ENCODE results near the gene DCPS.

DCPS gene

GRCh38 chr11:126346586-126346940, 42.7 kb downstream of the DCPS start:
- TF ChIP-seq TCF12 (IDR thresholded peaks at IDR 0.05; ENCODE audit: low read depth) (no peak), ZBTB7A (IDR thresholded peaks at IDR 0.05; ENCODE audit: low read depth) (no peak), EP300 (IDR thresholded peaks at IDR 0.05; ENCODE audit: borderline replicate concordance) (no peak), RAD21 (IDR thresholded peaks at IDR 0.05; ENCODE audit: low read depth) (no peak), CREB1 (IDR thresholded peaks at IDR 0.05; ENCODE audit: low read depth) (no peak), NFIC (IDR thresholded peaks at IDR 0.05) (no peak), EGR1 (IDR thresholded peaks at IDR 0.05) (no peak), REST (IDR thresholded peaks at IDR 0.05; ENCODE audit: low read depth) (no peak), FOXM1 (IDR thresholded peaks at IDR 0.05; ENCODE audit: borderline replicate concordance, low read depth) (no peak), CEBPB (IDR thresholded peaks at IDR 0.05) (no peak), YY1 (IDR thresholded peaks at IDR 0.05; ENCODE audit: low read depth) (no peak), TAF1 (IDR thresholded peaks at IDR 0.05; ENCODE audit: low read depth) (no peak), TEAD4 (IDR thresholded peaks at IDR 0.05) (no peak)
- TF ChIP-seq, protein P1, sequence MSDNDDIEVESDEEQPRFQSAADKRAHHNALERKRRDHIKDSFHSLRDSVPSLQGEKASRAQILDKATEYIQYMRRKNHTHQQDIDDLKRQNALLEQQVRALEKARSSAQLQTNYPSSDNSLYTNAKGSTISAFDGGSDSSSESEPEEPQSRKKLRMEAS (IDR thresholded peaks at IDR 0.05), result no peak
- TF ChIP-seq, protein P2, sequence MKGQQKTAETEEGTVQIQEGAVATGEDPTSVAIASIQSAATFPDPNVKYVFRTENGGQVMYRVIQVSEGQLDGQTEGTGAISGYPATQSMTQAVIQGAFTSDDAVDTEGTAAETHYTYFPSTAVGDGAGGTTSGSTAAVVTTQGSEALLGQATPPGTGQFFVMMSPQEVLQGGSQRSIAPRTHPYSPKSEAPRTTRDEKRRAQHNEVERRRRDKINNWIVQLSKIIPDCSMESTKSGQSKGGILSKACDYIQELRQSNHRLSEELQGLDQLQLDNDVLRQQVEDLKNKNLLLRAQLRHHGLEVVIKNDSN (IDR thresholded peaks at IDR 0.05), result no peak

- TF ChIP-seq NFIC (IDR thresholded peaks at IDR 0.05) (no peak), CREB1 (IDR thresholded peaks at IDR 0.05; ENCODE audit: low read depth) (no peak), RAD21 (IDR thresholded peaks at IDR 0.05; ENCODE audit: low read depth) (no peak), CEBPB (IDR thresholded peaks at IDR 0.05) (no peak), REST (IDR thresholded peaks at IDR 0.05; ENCODE audit: low read depth) (no peak), TCF12 (IDR thresholded peaks at IDR 0.05; ENCODE audit: low read depth) (no peak), EGR1 (IDR thresholded peaks at IDR 0.05) (no peak), YY1 (IDR thresholded peaks at IDR 0.05; ENCODE audit: low read depth) (no peak)
Measured at GRCh38 chr11:126347751-126348668, 44.1 kb downstream of the DCPS start.

DNA sequence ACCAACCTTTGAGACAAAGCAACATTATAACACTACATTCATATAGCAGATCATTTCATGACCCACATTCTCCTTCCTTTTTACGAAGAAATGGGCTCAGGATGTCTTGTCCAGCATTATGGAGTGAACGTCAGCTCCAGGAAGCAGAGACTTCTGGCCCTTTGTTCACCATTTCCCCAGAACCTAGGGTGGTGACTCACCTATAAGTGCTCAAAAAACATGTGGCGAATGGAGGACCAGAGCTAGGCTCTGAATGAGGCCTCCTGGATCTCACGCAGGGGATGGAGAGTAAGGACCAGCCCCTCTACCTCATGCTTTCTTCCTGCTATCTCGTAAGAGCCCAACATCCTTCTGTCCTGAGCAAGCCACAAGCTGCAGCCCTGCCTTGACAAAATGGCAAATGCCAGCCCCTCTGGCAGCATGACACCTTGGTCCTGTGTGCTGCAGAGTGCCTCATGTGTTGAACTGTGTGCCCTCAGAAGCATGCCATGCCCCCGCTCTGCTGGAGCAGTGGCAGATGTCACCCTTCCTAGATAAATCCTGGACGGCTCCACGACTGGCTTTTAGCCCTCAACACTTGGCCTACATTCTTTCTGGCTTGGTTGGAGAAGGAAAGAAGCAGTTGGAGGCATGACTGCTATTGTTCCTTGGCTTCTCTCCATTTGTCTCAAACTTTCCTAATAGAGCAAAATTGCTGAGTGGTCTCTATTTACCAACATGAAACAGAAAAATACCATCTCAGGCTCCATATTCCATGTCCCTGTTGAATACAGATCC, 45.1 kb downstream of the DCPS start:
- TF ChIP-seq REST (IDR thresholded peaks at IDR 0.05; ENCODE audit: low read depth) (no peak), CREB1 (IDR thresholded peaks at IDR 0.05; ENCODE audit: low read depth) (no peak), TCF12 (IDR thresholded peaks at IDR 0.05; ENCODE audit: low read depth) (no peak), EP300 (IDR thresholded peaks at IDR 0.05; ENCODE audit: borderline replicate concordance) (no peak)

DNA sequence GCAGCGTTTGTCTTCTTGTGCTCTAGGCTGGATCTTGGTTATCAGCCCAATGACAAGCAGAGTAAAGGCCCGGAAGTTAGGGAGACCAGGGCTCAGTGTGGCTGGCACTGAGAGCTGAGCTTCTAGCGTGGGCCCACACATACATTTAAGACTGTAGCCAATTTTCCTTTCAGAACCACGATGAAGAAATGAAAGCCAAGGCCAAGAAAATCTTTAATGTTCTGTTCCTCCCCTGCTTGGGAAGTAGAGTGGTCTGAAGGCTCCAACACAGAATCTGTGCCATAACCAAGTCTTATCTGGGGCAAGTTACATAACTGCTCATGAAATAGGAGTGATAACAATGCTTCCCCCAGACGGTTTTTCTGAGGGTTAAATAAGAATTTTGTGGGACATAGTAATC, 47.0 kb downstream of the DCPS start:
- no peak for TF ChIP-seq FOXM1 (IDR thresholded peaks at IDR 0.05; ENCODE audit: borderline replicate concordance, low read depth)
- TF ChIP-seq EP300 (IDR thresholded peaks at IDR 0.05; ENCODE audit: borderline replicate concordance), result no peak
- TF ChIP-seq CEBPB (IDR thresholded peaks at IDR 0.05), result no peak
- TF ChIP-seq, protein P1 (IDR thresholded peaks at IDR 0.05), result no peak
- no peak for TF ChIP-seq CREB1 (IDR thresholded peaks at IDR 0.05; ENCODE audit: low read depth)
- no peak for TF ChIP-seq EGR1 (IDR thresholded peaks at IDR 0.05)
- TF ChIP-seq REST (IDR thresholded peaks at IDR 0.05; ENCODE audit: low read depth), result no peak
- TF ChIP-seq TAF1 (IDR thresholded peaks at IDR 0.05; ENCODE audit: low read depth), result no peak
- no peak for TF ChIP-seq ZBTB7A (IDR thresholded peaks at IDR 0.05; ENCODE audit: low read depth)
- TF ChIP-seq, protein P2 (IDR thresholded peaks at IDR 0.05), result no peak
- TF ChIP-seq RAD21 (IDR thresholded peaks at IDR 0.05; ENCODE audit: low read depth), result no peak
- TF ChIP-seq TEAD4 (IDR thresholded peaks at IDR 0.05), result no peak
- no peak for TF ChIP-seq TCF12 (IDR thresholded peaks at IDR 0.05; ENCODE audit: low read depth)
- no peak for TF ChIP-seq YY1 (IDR thresholded peaks at IDR 0.05; ENCODE audit: low read depth)
- TF ChIP-seq NFIC (IDR thresholded peaks at IDR 0.05), result no peak

All from Ishikawa (cell line).